ENCODE results near the gene MAMDC4.

MAMDC4 gene

DNA sequence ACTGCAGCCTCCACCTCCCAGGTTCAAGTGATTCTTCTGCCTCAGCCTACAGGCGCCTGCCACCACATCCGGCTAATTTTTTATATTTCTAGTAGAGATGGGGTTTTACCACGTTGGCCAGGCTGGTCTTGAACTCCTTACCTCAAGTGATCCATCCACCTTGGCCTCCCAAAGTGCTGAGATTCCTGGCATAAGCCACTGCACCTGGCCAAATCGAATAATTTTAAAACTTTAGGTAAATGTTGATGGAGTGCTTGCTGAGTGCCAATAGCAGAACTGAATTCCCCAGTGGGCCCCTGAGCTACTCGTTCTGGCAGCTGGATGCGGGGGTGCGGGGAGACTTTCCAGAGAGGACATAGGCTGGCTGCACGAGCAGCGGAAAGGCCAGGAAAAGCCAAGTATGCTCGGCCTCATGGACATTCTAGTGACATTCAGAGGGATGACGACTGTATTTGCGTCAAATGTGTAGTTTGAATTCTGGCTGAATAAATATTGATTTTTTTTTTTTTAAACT is 51.0 kb downstream of the MAMDC4 start:
- Histone ChIP-seq H3K27me3 (ENCODE audit: insufficient read depth, low read length, poor library complexity, severe bottlenecking) (no peaks in the 10 kb centered on the region), H3K9me3 (ENCODE audit: insufficient read depth, low read depth, low read length) (no peaks in the 10 kb centered on the region), H3K4me1 (ENCODE audit: insufficient read depth, low read length, poor library complexity, severe bottlenecking) (no peaks in the 10 kb centered on the region), H3K9ac (ENCODE audit: low read depth, low read length, poor library complexity, severe bottlenecking) (no peak overlapping the region), H3K4me3 (ENCODE audit: low read length, poor library complexity, severe bottlenecking) (no peak overlapping the region), H3K9me2 (replicated peaks; ENCODE audit: low read depth, low read length) (no peaks in the 10 kb centered on the region), H3K4me2 (ENCODE audit: low read depth, low read length, poor library complexity, severe bottlenecking) (no peak overlapping the region), H2AFZ (ENCODE audit: low read length) (no peak overlapping the region), H4K20me1 (ENCODE audit: insufficient read depth, low read length, poor library complexity, severe bottlenecking) (peaks cover 22% of the 10 kb centered on the region), H3K79me2 (ENCODE audit: insufficient read depth, low read length) (peaks cover 11% of the 10 kb centered on the region; the same call in 1 of the 2 replicates), H3K36me3 (ENCODE audit: insufficient read depth, low read length) (peaks cover 82% of the 10 kb centered on the region; the same call in 1 of the 2 replicates), H3F3A (ENCODE audit: low read depth) (no peaks in the 10 kb centered on the region)
- TF ChIP-seq, protein P1, sequence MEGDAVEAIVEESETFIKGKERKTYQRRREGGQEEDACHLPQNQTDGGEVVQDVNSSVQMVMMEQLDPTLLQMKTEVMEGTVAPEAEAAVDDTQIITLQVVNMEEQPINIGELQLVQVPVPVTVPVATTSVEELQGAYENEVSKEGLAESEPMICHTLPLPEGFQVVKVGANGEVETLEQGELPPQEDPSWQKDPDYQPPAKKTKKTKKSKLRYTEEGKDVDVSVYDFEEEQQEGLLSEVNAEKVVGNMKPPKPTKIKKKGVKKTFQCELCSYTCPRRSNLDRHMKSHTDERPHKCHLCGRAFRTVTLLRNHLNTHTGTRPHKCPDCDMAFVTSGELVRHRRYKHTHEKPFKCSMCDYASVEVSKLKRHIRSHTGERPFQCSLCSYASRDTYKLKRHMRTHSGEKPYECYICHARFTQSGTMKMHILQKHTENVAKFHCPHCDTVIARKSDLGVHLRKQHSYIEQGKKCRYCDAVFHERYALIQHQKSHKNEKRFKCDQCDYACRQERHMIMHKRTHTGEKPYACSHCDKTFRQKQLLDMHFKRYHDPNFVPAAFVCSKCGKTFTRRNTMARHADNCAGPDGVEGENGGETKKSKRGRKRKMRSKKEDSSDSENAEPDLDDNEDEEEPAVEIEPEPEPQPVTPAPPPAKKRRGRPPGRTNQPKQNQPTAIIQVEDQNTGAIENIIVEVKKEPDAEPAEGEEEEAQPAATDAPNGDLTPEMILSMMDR (conservative IDR thresholded peaks at IDR 0.05; ENCODE audit: low read length), result no peak
- no peak for TF ChIP-seq EZH2phosphoT487 (IDR thresholded peaks at IDR 0.05; ENCODE audit: borderline replicate concordance)

DNA sequence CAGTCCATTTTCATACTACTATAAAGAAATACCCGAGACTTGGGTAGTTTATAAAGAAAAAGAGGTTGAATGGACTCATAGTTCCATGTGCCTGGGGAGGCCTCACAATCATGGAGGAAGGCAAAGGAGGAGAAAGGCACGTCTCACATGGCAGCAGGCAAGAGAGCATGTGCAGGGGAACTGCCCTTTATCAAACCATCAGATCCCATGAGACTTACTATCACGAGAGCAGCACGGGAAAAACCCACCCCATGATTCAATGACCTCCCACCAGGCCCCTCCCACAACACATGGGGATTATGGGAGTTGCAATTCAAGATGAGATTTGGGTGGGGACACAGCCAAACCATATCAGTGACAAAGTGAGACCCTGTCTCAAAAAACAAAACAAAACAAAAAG is 54.1 kb downstream of the MAMDC4 start:
- no peaks in the 10 kb centered on the region for H3K9me2 ChIP-seq (replicated peaks; ENCODE audit: low read depth, low read length)
- no peaks in the 10 kb centered on the region for H3K9me3 ChIP-seq (ENCODE audit: insufficient read depth, low read depth, low read length)
- TF ChIP-seq, protein P1 (conservative IDR thresholded peaks at IDR 0.05; ENCODE audit: low read length), result no peak
- no peak for TF ChIP-seq EZH2phosphoT487 (IDR thresholded peaks at IDR 0.05; ENCODE audit: borderline replicate concordance)
- H3K4me2 ChIP-seq (ENCODE audit: low read depth, low read length, poor library complexity, severe bottlenecking), result no peak overlapping the region
- peaks cover 16% of the 10 kb centered on the region for H4K20me1 ChIP-seq (ENCODE audit: insufficient read depth, low read length, poor library complexity, severe bottlenecking)
- no peak overlapping the region for H3K4me3 ChIP-seq (ENCODE audit: low read length, poor library complexity, severe bottlenecking)
- no peak overlapping the region for H2AFZ ChIP-seq (ENCODE audit: low read length)
- no peak overlapping the region for H3K9ac ChIP-seq (ENCODE audit: low read depth, low read length, poor library complexity, severe bottlenecking)
- no peaks in the 10 kb centered on the region for H3K27me3 ChIP-seq (ENCODE audit: insufficient read depth, low read length, poor library complexity, severe bottlenecking)
- no peaks in the 10 kb centered on the region for H3F3A ChIP-seq (ENCODE audit: low read depth)
- H3K79me2 ChIP-seq (ENCODE audit: insufficient read depth, low read length), result peaks cover 6% of the 10 kb centered on the region; the same call in 1 of the 2 replicates
- H3K4me1 ChIP-seq (ENCODE audit: insufficient read depth, low read length, poor library complexity, severe bottlenecking), result no peaks in the 10 kb centered on the region
- H3K36me3 ChIP-seq (ENCODE audit: insufficient read depth, low read length), result peaks cover 80% of the 10 kb centered on the region; the same call in 1 of the 2 replicates

DNA sequence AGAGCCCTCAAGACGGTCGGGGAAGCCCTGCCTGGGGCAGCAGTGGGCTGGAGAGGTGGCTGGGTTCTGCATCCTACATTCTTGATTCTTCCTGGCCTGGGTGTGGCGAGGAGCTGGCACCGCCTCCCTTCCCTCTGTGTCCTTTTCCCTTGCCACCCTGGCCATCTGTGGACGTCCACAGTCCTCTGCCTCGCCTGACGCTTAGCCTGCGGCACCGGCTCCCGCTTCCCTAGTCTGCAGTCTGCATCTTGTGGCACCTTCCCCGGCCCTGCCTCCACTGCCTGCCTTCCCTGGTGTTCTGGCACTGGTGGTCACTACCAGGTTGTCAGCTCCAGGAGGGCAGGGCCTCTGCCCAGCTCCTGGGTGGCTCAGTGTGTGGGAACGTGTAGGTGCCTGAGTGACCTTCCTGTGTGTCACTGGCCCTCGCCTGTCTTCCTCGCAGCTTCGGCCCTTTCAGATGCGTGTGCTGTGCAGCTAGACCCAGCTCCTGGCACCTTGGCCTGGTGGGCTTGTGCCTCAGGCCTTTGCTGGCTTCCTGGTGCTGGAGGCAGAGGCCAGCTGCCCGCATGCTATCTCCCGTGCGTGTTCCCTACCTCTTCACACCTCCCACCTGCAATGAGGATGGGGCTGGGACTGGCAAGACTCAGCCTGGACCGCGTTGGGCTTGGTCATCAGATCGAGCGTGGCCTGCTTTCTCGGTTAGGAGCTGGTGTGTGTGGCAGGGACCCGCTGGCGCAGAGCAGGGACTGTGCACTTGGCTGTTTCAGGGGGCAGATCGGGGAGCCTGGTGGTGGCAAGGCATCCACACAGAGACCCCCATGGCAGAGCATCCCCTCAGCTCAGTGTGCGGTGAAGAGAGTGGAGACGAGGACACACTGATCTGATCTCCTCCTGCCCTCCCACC is 55.1 kb downstream of the MAMDC4 start:
- H3K4me2 ChIP-seq (ENCODE audit: low read depth, low read length, poor library complexity, severe bottlenecking), result no peak overlapping the region
- H3K36me3 ChIP-seq (ENCODE audit: insufficient read depth, low read length), result peaks cover 72% of the 10 kb centered on the region; the same call in 1 of the 2 replicates
- H3K9me2 ChIP-seq (replicated peaks; ENCODE audit: low read depth, low read length), result no peaks in the 10 kb centered on the region
- peaks cover 12% of the 10 kb centered on the region for H4K20me1 ChIP-seq (ENCODE audit: insufficient read depth, low read length, poor library complexity, severe bottlenecking)
- no peaks in the 10 kb centered on the region for H3K27me3 ChIP-seq (ENCODE audit: insufficient read depth, low read length, poor library complexity, severe bottlenecking)
- no peak overlapping the region for H2AFZ ChIP-seq (ENCODE audit: low read length)
- no peaks in the 10 kb centered on the region for H3K9me3 ChIP-seq (ENCODE audit: insufficient read depth, low read depth, low read length)
- no peaks in the 10 kb centered on the region for H3K4me1 ChIP-seq (ENCODE audit: insufficient read depth, low read length, poor library complexity, severe bottlenecking)
- H3F3A ChIP-seq (ENCODE audit: low read depth), result no peaks in the 10 kb centered on the region
- peaks cover 6% of the 10 kb centered on the region; the same call in 1 of the 2 replicates for H3K79me2 ChIP-seq (ENCODE audit: insufficient read depth, low read length)
- TF ChIP-seq, protein P1 (conservative IDR thresholded peaks at IDR 0.05; ENCODE audit: low read length), result no peak
- no peak for TF ChIP-seq EZH2phosphoT487 (IDR thresholded peaks at IDR 0.05; ENCODE audit: borderline replicate concordance)
- H3K9ac ChIP-seq (ENCODE audit: low read depth, low read length, poor library complexity, severe bottlenecking), result no peak overlapping the region
- no peak overlapping the region for H3K4me3 ChIP-seq (ENCODE audit: low read length, poor library complexity, severe bottlenecking)
